ENCODE measurements around the gene NIFK.

The NIFK gene

DNA sequence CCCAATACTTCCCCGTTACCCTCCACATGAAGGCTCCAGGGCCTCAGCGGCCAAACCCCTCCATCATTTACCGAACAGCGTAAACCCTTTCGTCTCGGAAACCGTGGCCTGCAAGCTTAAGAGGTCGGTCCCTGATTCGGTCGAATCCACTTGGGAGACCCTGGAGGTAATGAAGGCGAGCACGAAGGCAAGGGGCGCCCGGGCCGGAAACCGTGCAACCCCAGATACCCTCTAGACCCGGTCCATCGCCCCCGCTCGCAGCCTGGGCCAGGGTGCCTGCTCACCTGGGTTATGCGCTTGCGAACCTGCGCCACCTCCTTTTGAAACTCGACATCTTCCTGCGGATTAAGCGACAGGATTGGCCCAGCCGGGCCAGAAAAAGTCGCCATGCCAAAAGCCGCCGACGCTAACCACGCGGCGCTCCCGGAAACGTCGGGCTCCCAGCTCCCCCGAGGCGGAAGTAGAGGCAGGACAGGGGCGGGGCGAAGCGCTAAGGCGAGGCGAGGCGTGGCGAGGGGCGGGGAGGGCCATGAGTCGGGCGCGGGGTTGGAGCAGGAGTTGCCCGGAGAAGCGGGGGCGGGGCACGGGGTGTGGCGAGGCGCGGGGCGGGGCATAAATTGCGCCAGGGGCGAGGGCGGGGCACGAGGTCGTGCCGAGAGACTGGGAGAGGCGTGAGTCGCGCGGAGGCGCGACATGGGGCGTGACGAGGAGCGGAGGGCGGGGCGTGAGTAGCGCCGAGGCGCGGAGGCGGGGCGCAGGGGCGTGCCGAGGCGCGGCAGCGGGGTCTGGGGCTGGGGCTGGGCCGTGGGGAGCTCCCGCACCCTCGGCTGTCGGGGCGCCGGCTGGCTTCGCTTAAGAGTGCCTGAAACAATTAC is at the start of gene NIFK:
TSS of gene NIFK (minus strand) at position 414 of the 875 bp plus-strand sequence. CDS start at position 389, 25 bp downstream.
- in situ Hi-C loops (cut with MboI; ENCODE audit: low sequenced_read_pairs, unreplicated experiment), result no loop called here
- TF ChIP-seq CTCF (IDR thresholded peaks at IDR 0.05; ENCODE audit: borderline replicate concordance, control extremely low read depth, extremely low read depth, insufficient read depth, missing control alignments), result no peak
- peak; percentile 100 for DNase-seq (ENCODE audit: low spot score)

DNA sequence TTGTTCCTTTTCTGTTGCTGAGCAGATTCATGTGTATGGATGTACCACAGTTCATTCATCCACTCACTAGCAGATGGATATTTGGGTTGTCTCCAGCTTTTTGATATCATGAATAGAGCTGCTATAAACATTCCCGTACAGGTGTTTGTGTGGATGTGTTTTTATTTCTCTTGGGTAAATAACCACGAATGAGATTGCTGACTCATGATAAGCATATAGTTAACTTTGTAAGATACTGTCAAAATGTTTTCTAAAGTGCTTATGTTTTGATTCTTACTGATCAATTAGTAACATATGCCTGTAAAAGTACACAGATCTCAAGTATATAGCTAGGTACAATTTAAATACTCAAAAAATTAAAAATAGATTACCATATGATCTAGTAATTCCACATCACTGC is 46.5 kb upstream of the NIFK start:
- no peak for TF ChIP-seq CTCF (IDR thresholded peaks at IDR 0.05; ENCODE audit: borderline replicate concordance, control extremely low read depth, extremely low read depth, insufficient read depth, missing control alignments)
- in situ Hi-C loops (cut with MboI; ENCODE audit: low sequenced_read_pairs, unreplicated experiment), result no loop called here
- no peak for DNase-seq (ENCODE audit: low spot score)

DNA sequence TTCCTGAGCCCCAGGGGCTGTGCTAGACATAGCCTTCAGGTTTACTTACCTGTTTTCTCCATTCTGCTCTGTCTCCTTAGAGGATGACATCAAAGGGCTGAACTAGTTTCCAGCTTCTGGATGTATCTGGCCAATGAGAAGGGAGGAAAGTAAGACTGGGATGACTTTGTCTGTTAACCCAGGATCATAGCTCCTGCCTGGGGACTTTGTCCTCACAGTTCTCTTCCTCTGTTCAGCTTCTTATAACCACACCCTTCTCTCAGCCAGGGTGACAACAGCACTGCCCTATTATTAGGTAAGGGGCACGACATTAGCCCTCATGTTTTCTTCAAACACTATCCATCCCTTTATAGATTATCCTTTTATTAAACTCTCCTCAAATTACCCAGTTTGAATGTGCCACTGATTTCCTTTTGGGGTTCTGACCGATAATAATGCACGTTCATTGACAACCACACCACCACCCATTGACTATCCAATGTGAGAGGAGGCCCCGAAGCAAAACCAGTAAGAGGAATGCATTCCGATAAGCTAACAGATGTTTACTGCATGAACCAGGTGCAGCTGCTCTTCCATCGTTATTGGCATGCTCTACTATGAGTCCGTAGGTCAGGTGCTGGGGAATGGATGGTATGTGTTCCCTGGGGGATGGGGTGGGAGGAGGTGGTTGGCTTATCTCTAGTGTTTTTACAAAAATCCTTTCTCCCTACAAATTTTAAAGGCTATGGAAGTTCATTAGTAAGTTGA is 42.2 kb upstream of the NIFK start:
- in situ Hi-C loops (cut with MboI; ENCODE audit: low sequenced_read_pairs, unreplicated experiment), result no loop called here
- no peak for TF ChIP-seq CTCF (IDR thresholded peaks at IDR 0.05; ENCODE audit: borderline replicate concordance, control extremely low read depth, extremely low read depth, insufficient read depth, missing control alignments)
- no peak for DNase-seq (ENCODE audit: low spot score)

- in situ Hi-C loops (cut with MboI; ENCODE audit: low sequenced_read_pairs, unreplicated experiment), result no loop called here
These were observed 41.0 kb upstream of the NIFK start for GRCh38 chr2:121777699-121778058.

GRCh38 chr2:121776885-121777698 is 40.4 kb upstream of the NIFK start:
- TF ChIP-seq CTCF (IDR thresholded peaks at IDR 0.05; ENCODE audit: borderline replicate concordance, control extremely low read depth, extremely low read depth, insufficient read depth, missing control alignments), result no peak
- no peak for DNase-seq (ENCODE audit: low spot score)
- in situ Hi-C loops (cut with MboI; ENCODE audit: low sequenced_read_pairs, unreplicated experiment), result no loop called here

More at GRCh38 chr2:121777699-121778058, 41.0 kb upstream of the NIFK start:
- TF ChIP-seq CTCF (IDR thresholded peaks at IDR 0.05; ENCODE audit: borderline replicate concordance, control extremely low read depth, extremely low read depth, insufficient read depth, missing control alignments), result no peak
- no peak for DNase-seq (ENCODE audit: low spot score)

GRCh38 chr2:121776361-121776760 is 39.7 kb upstream of the NIFK start:
- no peak for TF ChIP-seq CTCF (IDR thresholded peaks at IDR 0.05; ENCODE audit: borderline replicate concordance, control extremely low read depth, extremely low read depth, insufficient read depth, missing control alignments)
- no peak for DNase-seq (ENCODE audit: low spot score)
- in situ Hi-C loops (cut with MboI; ENCODE audit: low sequenced_read_pairs, unreplicated experiment), result no loop called here
